GM12878 (cell line): Measurements from ENCODE around the gene COMT.
A peak's percentile ranks its signal among the peaks of the same experiment; 100 is the strongest.

Experiments used
- CTCF ChIP-seq, 3 experiments: IDR thresholded peaks in 2 of 3; conservative IDR thresholded peaks in 1 of 3; 2 replicates each; pipeline ENCODE4 v1.5.1; 2011; ENCODE audit warnings: low read depth in 3 of 3, low read length in 3 of 3, mild to moderate bottlenecking in 3 of 3, control low read depth in 2 of 3, moderate library complexity in 2 of 3, inconsistent platforms in 1 of 3, mixed read lengths in 1 of 3; ENCODE audit not compliant: control insufficient read depth in 2 of 3, insufficient read depth in 1 of 3; ENCODE audit errors: extremely low read depth in 1 of 3
- DPF2 ChIP-seq: fragments of 450-650 bp; IDR thresholded peaks from 2 replicates; pipeline ENCODE4 v1.6.1; 2017; ENCODE audit warnings: mild to moderate bottlenecking
- MEF2A ChIP-seq: IDR thresholded peaks from 2 replicates; pipeline ENCODE4 v1.6.1; 2011; ENCODE audit warnings: low read depth, mild to moderate bottlenecking, low read length, moderate library complexity; ENCODE audit not compliant: insufficient read depth
- NR2C2 ChIP-seq: IDR thresholded peaks from 2 replicates; pipeline ENCODE4 v1.6.1; 2011; ENCODE audit warnings: borderline replicate concordance, low read depth; ENCODE audit not compliant: control insufficient read depth, insufficient read length
- PAX8 ChIP-seq: fragments of 450-650 bp; IDR thresholded peaks from 2 replicates; pipeline ENCODE4 v1.6.1; 2017; ENCODE audit warnings: mild to moderate bottlenecking, moderate library complexity
- POLR2A ChIP-seq: IDR thresholded peaks from 2 replicates; pipeline ENCODE4 v1.6.1; 2011; ENCODE audit warnings: low read depth, mild to moderate bottlenecking, low read length
- SUZ12 ChIP-seq: fragments of 200-600 bp; sonication (generic); IDR thresholded peaks from one replicate; pipeline ENCODE4 v1.6.1; 2018; ENCODE audit warnings: antibody characterized with exemption, mild to moderate bottlenecking; ENCODE audit not compliant: unreplicated experiment
- TF ChIP-seq, protein P1 (sequence below): fragments of 450-650 bp; IDR thresholded peaks from 2 replicates; pipeline ENCODE4 v1.6.1; 2017; ENCODE audit warnings: mild to moderate bottlenecking

- TF ChIP-seq PAX8, result no peak
- TF ChIP-seq, protein P1, sequence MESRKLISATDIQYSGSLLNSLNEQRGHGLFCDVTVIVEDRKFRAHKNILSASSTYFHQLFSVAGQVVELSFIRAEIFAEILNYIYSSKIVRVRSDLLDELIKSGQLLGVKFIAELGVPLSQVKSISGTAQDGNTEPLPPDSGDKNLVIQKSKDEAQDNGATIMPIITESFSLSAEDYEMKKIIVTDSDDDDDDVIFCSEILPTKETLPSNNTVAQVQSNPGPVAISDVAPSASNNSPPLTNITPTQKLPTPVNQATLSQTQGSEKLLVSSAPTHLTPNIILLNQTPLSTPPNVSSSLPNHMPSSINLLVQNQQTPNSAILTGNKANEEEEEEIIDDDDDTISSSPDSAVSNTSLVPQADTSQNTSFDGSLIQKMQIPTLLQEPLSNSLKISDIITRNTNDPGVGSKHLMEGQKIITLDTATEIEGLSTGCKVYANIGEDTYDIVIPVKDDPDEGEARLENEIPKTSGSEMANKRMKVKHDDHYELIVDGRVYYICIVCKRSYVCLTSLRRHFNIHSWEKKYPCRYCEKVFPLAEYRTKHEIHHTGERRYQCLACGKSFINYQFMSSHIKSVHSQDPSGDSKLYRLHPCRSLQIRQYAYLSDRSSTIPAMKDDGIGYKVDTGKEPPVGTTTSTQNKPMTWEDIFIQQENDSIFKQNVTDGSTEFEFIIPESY, result no peak
- TF ChIP-seq CTCF (IDR thresholded peaks at IDR 0.05 in 2 of 3, conservative IDR thresholded peaks at IDR 0.05 in 1 of 3; ENCODE audit: control insufficient read depth in 2 of 3, extremely low read depth in 1 of 3, insufficient read depth in 1 of 3, low read depth in 3 of 3, low read length in 3 of 3), result no peak
- no peak for TF ChIP-seq NR2C2
- no peak for TF ChIP-seq DPF2
- TF ChIP-seq MEF2A, result no peak
- peak; percentile 68 for TF ChIP-seq SUZ12
- no peak for TF ChIP-seq POLR2A
Observed at GRCh38 chr22:20015971-20016733, 74.6 kb downstream of the COMT start.
